Left lung (tissue), 10 donors: ENCODE results near the gene MAN2C1. TPM values are rescaled to one million over a fixed set of nuclear protein-coding genes. Genes with fewer than 3 reads are reported as not detected.
A peak's percentile ranks its signal among the peaks of the same experiment; 100 is the strongest.
"Not testable (repeated sequence)": the region's sequence is repeated elsewhere in the genome, so short reads cannot be mapped to it uniquely, and the experiment has no call there.

Source experiments
- ATAC-seq: fragments of 200-7000 bp; cut with Tn5 transposase; one replicate; pipeline ENCODE4 v1.9.1; 2020; ENCODE audit warnings: moderate library complexity
- DNase-seq, 4 donors: peaks; one replicate each; pipeline ENCODE4 v3.0.0-alpha.2; 2013 to 2020
- H3K27ac ChIP-seq, 2 donors: fragments of 200-600 bp; sonication (generic) in 1 of 2; one replicate each; pipeline versions ENCODE4 v1.5.0 to v1.8.0; 2020 to 2021
- H3K27me3 ChIP-seq, 2 donors: fragments of 200-600 bp; sonication (generic) in 1 of 2; one replicate each; pipeline versions ENCODE4 v1.5.0 to v1.8.0; 2020 to 2021
- H3K36me3 ChIP-seq, 2 donors: fragments of 200-600 bp; sonication (generic) in 1 of 2; one replicate each; pipeline versions ENCODE4 v1.5.0 to v1.8.0; 2020 to 2021
- H3K4me1 ChIP-seq, 2 donors: fragments of 200-600 bp; one replicate each; pipeline ENCODE4 v1.8.0; 2021
- H3K4me3 ChIP-seq, 2 donors: fragments of 200-600 bp; sonication (generic) in 1 of 2; one replicate each; pipeline versions ENCODE4 v1.5.0 to v1.8.0; 2020 to 2021; ENCODE audit warnings: mild to moderate bottlenecking in 1 of 2
- H3K9me3 ChIP-seq, 2 donors: fragments of 200-600 bp; sonication (generic) in 1 of 2; one replicate each; pipeline versions ENCODE4 v1.5.0 to v1.8.0; 2020 to 2021
- intact Hi-C, 2 donors: fragments of 100-400 bp; cut with DNase I; formaldehyde crosslinking; loops; one replicate each; pipeline versions ENCODE4 v1.11.2 to v1.14.2; 2022
- polyA plus RNA-seq, 6 donors: library from polyadenylated mRNA; unstranded; fragments of 120-200 nt; gene quantifications; one replicate each; pipeline ENCODE4 v1.2.1, GENCODE V29; 2013; ENCODE audit not compliant: insufficient read length in 6 of 6
- total RNA-seq, 2 donors: library from RNA; stranded (reverse); fragmentation: NEBNext Ultra II Directional; extraction: Animal tissue kit (Norgen Biotek cat#: 25700); gene quantifications; one replicate each; pipeline ENCODE4 v1.2.1, GENCODE V29; 2021
- TF ChIP-seq, protein P1 (sequence below), 2 donors: fragments of 200-600 bp; sonication (generic) in 1 of 2; IDR thresholded peaks; one replicate each; pipeline versions ENCODE4 v1.5.0 to v1.8.0; 2021; ENCODE audit warnings: antibody characterized with exemption in 2 of 2
- donor health status: DM: no; HTN: yes; CAD: no.
- donor health status: DM: no; HTN: no; CAD: no.

Gene MAN2C1
- total and polyA plus RNA-seq, 8 donors = 121 to 245 (median 176) TPM

DNA sequence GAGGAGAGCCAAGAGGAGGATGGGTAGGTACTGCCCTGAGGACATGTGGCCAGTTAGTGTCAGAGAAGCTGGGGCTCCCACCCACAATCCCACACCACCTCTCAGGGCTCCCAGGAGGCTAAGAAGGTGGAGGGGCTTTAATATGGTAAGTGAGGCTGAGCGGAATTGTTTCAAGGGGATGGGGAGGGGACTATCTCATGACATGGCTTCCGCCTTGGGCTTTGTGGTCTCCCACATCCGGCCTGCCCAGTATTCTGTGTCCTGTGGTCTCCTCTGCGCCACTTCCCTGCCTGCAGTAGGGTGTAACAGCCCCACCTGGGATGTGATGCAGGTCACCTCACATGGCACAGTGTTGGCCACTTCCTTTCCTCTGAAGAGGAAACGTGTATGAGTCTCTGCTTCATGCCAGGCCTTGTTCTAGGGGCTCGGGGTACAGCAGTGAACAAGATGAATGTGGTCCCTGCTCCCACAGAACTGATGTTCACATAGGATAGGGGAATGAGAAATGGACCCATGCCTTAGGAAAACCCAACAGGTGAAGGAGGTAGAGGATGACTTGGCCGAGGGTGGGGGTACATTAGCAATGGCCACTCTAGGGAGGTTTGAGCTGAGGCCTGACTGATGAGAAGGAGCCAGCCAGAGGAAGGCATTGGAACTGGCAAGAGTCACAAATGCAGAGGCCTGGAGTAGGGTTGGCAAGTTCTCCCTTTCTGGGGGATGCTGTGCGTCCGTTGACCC, 18.4 kb downstream of the MAN2C1 start:
- TF ChIP-seq, protein P1, sequence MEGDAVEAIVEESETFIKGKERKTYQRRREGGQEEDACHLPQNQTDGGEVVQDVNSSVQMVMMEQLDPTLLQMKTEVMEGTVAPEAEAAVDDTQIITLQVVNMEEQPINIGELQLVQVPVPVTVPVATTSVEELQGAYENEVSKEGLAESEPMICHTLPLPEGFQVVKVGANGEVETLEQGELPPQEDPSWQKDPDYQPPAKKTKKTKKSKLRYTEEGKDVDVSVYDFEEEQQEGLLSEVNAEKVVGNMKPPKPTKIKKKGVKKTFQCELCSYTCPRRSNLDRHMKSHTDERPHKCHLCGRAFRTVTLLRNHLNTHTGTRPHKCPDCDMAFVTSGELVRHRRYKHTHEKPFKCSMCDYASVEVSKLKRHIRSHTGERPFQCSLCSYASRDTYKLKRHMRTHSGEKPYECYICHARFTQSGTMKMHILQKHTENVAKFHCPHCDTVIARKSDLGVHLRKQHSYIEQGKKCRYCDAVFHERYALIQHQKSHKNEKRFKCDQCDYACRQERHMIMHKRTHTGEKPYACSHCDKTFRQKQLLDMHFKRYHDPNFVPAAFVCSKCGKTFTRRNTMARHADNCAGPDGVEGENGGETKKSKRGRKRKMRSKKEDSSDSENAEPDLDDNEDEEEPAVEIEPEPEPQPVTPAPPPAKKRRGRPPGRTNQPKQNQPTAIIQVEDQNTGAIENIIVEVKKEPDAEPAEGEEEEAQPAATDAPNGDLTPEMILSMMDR (IDR thresholded peaks at IDR 0.05) = no peak
- no peak overlapping the region for H3K4me3 ChIP-seq
- H3K27ac ChIP-seq = peak overlapping the region in 1 of 2 donors; percentile 62
- peaks cover 0 to 37% of the 10 kb centered on the region in 2 donors for H3K27me3 ChIP-seq
- ATAC-seq (no peak), DNase-seq (peak in 2 of 4 donors; percentile 61 to 85)
- peaks cover 11 to 49% of the 10 kb centered on the region in 2 donors for H3K4me1 ChIP-seq
- H3K36me3 ChIP-seq = peaks cover 0 to 12% of the 10 kb centered on the region in 2 donors
- H3K9me3 ChIP-seq = no peaks in the 10 kb centered on the region
- intact Hi-C loops = no loop called here

DNA sequence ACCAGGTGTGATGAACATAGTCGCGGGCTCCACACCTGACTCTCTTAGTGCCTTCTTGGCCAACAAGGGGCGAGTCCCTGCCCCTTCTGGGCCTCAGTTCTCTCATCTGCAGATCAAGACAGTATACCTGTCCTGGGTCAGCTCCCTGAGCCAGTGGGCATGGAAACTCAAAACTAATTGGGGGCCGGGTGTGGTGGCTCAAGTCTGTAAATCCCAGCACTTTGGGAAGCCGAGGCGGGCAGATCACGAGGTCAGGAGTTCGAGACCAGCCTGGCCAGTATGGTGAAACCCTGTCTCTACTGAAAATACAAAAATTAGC, 19.1 kb downstream of the MAN2C1 start:
- Histone ChIP-seq H3K27me3 (peaks cover 0 to 37% of the 10 kb centered on the region in 2 donors), H3K27ac (peak overlapping the region in 1 of 2 donors; percentile 71), H3K4me1 (peaks cover 11 to 49% of the 10 kb centered on the region in 2 donors)
- DNase-seq, intact Hi-C loops, H3K4me3 ChIP-seq, H3K36me3 ChIP-seq, ATAC-seq, H3K9me3 ChIP-seq: not testable (repeated sequence)

DNA sequence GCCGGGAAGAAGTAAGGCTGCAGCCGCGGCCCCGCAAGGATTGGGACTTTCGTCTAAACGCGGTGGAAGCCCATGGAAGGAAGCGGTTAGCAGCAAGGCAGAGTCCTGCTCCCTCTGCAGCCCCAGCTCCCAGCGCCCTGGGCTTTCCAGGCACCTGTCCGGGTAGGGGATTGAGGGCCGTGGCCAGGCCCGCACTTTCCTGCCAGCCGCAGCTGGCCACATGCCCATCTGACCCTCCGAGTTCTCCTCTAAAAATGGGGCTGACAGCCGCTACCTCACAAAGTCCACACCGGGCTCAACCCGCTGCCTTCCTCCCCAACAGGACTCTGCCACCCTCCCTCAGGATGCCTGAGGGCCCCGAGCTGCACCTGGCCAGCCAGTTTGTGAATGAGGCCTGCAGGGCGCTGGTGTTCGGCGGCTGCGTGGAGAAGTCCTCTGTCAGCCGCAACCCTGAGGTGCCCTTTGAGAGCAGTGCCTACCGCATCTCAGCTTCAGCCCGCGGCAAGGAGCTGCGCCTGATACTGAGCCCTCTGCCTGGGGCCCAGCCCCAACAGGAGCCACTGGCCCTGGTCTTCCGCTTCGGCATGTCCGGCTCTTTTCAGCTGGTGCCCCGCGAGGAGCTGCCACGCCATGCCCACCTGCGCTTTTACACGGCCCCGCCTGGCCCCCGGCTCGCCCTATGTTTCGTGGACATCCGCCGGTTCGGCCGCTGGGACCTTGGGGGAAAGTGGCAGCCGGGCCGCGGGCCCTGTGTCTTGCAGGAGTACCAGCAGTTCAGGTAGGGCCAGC, 19.7 kb downstream of the MAN2C1 start:
- Histone ChIP-seq H3K4me3 (peak overlapping the region; percentile 74 to 97), H3K27me3 (peaks cover 0 to 37% of the 10 kb centered on the region in 2 donors), H3K27ac (peak overlapping the region in 1 of 2 donors; percentile 71), H3K36me3 (no peaks in the 10 kb centered on the region), H3K9me3 (no peaks in the 10 kb centered on the region), H3K4me1 (peaks cover 11 to 54% of the 10 kb centered on the region in 2 donors)
- ATAC-seq = peak; percentile 10
- intact Hi-C loops = no loop called here
- TF ChIP-seq, protein P1 (IDR thresholded peaks at IDR 0.05) = no peak
- DNase-seq = peak in 2 of 4 donors; percentile 10 to 80

DNA sequence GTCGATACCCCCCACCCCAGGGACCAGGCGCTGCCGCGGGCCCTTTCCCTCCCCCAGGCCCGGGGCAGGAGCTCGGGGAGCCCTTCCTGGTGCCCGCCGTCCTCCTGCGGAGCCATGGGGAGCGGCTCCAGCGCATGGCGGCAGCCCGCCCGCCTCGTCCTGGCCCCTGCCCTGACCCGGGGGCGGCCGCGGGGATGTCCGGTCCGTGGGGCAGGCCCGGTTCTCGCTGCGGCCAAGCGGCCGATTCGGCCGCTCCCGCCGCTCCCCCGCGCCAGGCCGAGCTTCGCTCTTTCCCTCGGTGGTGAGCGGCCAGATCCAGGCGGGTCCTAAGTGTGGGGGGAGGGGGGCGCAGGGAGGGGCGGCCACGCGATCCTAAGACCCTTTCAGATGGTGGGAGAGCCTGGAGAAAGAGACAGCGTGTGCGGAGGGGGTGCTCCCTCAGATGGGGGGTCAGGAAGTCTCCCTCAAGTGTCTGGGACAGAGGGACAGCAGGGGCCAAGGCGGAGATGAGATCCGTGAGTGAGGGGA, 20.3 kb downstream of the MAN2C1 start:
- H3K4me1 ChIP-seq = peaks cover 11 to 59% of the 10 kb centered on the region in 2 donors
- TF ChIP-seq, protein P1 (IDR thresholded peaks at IDR 0.05) = no peak
- no peaks in the 10 kb centered on the region for H3K9me3 ChIP-seq
- no peaks in the 10 kb centered on the region for H3K36me3 ChIP-seq
- H3K27me3 ChIP-seq = peaks cover 0 to 37% of the 10 kb centered on the region in 2 donors
- ATAC-seq = peak; percentile 43
- H3K4me3 ChIP-seq = peak overlapping the region; percentile 74 to 97
- intact Hi-C loops = no loop called here
- peak in 2 of 4 donors; percentile 11 to 85 for DNase-seq
- H3K27ac ChIP-seq = peak overlapping the region; percentile 44 to 71

DNA sequence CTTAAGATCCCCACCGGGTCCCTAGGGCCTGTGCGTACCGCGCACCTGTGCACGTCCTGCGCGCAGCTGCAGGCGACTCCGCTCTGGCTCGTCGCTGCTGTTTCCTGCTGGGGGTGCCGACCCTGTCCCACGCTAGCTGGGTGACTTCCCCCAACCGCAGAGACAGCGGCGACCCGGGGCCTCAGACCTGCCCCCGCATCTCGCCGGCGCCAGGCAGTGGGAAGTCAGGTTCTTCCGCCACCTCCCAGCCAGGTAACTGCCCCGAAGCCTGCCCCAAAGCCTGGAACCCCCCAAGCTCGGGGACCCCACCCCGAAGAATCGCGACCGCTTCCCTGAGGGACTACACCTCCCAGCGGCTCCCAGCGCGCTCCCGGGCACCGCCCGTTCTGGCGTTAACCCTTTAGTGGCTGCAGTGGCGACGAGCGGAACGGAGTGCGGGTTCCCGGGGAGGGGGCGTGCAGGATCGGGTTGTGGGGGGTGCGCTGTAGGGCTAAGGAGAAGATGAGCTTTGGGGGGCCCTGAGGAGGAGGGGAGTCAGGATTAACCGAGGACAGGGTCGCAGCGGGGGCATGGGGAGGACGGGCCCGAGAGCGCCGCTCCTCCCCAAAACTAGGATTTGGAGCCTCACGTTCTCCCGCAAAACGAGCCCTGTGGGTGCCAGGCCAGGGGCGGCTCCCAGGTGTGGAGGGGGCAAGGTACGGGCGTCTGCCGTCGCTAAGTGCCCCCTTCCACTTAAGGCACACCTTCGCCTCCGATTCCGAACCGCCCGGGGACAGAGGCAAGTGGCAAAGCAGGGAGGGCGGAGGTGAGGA, 21.0 kb downstream of the MAN2C1 start:
- TF ChIP-seq, protein P1 (IDR thresholded peaks at IDR 0.05) = no peak
- Histone ChIP-seq H3K36me3 (no peaks in the 10 kb centered on the region), H3K9me3 (no peaks in the 10 kb centered on the region), H3K27ac (peak overlapping the region; percentile 56 to 71), H3K4me3 (peak overlapping the region; percentile 74 to 97), H3K27me3 (peaks cover 0 to 37% of the 10 kb centered on the region in 2 donors), H3K4me1 (peaks cover 11 to 59% of the 10 kb centered on the region in 2 donors)
- intact Hi-C loops = no loop called here
- DNase-seq (peak; percentile 34 to 89 (median 58)), ATAC-seq (peak; percentile 88)
